ENCODE data around the gene C2orf49.

The C2orf49 gene

DNA sequence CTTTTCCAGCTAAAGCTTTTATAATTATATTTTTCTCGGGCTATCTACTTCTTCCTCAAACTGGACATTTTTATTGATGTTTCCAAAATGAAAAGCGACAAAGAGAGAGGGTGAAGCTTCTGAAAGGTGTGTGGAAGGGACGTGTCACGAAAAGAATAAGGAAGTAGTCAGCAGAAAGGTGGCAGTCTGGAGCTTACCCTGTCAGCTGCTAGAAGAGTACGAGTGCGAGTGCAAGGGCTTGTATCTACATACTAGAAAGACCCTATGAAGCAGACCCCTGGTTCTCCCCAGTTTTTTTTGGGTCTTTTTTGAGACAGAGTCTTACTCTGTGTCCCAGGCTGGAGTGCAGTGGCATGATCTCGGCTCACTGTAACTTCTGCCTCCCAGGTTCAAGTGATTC is 46.9 kb downstream of the C2orf49 start:
- no peak for DNase-seq

DNA sequence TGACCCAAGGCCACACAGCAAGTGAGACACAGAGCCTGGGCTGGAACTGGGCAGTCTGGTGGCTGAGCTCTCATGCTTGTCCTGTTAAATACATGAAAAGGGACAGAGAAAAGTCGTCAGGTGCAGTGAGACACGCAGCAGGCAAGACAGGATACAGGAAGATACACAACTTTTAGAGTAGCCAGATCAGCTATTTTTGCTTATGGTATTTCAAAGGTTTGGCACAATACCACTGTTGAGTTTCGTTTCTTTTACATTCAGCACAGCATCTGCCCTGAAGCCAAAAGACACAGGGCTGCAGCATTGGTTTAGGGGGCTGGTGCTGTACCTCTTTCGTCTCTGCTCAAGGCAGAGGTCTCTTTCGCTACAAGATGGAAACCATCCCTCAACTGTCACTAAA is 47.5 kb downstream of the C2orf49 start:
- no peak for DNase-seq

DNA sequence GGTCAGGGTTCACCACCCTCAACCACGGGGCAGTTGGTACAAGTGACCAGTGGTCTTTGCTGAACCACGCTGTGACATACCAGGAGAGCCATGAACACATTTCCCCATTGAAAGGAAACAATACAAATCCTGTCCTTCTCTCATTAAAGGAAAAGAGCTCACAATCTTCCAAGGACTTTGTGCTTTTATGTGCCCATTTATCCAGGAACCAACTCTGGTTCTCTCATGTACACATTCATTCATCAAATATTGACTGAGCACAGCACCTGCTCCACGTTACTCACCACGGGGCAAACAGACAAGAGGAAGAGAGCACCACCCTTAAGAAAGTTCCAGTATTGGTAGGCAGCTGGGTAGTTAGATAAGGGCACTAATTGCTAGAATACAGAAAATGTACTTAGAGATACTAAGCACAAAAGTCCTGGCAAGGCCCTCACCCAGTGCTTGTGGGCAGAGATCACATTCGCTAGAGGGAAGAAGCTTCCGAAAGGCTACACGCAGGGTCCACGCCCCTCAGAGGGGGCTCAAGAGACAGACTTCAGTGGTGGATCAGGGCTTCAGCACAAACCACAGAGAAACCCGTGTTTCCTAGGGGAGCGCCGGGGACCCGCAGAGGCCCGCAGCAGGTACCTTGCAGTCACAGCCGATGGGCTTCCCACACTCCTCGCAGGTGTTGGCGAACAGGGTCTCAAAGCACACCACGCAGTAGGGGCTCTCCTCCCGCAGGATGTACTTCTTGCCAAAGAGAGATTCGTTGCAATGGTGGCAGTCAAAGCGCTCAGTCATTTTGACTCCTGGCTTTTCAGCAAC is 48.6 kb downstream of the C2orf49 start:
- DNase-seq = no peak

DNA sequence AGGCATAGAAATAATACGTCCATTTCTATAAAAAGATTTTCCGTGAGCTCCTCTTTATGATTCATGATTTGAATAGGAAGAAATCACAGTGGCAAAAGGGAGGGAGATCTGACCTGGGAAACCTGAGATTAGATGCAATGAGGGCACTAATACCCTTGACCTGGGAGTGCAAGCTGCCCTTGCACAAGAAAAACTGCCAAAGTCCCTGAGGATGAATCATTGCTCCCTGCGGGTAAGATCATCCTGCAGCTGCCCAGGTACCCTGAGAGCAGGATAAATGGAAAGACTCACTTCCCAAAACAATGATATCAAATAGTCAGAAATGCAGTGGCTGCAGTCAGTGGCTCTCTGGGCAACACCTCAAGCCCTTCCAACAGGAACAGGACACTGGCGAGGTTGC is 49.9 kb downstream of the C2orf49 start:
- DNase-seq = no peak

DNA sequence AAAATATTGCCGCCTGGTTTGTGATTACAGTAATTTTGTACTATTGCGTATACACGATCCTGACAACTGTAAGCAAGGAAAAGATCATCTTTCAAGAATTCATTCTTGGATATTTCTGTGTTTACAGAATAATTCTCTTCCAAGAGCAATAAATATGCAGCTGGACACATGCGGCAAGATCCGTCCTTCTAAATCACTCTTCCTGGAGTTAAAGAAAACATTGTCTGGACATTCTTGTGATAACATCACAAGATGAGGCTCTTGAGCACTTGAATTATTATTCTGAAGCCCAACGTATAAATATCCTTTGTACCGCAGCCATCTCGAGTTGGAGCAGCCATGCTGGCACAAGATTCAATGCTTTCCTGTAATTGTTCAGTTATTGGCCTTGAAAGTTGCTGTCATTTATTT is 51.6 kb downstream of the C2orf49 start:
- DNase-seq = no peak

DNA sequence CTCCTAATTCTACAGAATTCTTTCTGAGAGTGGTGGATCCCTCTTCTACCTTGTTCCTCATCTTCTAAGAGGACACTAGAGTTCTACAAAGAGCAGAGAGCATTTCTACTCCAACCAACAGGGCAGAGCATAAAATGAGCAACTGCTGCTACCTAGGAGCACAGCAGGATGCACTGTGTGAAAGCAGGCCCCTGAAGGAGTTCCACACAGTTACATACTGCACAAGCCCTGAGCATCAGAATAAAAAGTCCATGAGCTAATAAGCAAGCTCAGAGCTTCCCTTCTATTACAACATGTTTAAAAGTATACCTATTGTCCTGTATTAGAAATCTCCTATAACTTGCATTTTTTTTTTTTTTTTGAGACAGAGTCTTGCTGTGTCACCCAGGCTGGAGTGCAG is 53.1 kb downstream of the C2orf49 start:
- no peak for DNase-seq

DNA sequence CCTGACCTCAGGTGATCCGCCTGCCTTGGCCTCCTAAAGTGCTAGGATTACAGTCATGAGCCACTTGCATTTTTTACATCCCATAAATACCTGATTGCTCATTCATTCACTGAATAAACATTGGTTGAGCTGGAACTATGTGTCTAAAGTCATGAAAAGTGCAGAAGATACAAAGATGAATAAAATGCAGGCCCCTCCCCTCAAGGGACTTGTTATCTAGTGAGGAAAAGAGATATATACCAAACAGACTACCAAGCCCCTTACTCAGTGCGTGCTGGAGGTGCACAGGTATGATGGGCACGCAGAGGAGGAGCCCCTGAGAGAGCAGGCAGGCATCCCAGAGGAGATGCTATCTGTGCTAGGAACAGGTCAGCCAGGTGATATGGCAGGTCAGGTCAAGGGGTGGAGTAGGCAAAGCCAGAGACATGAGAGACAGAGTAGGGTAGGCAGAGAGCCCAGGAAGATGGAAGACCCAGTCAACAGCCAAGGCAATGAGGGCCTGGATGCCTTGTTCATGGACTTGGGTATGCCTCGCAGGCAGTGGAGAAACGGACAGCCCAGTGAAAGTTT is 53.8 kb downstream of the C2orf49 start:
- DNase-seq = no peak

DNA sequence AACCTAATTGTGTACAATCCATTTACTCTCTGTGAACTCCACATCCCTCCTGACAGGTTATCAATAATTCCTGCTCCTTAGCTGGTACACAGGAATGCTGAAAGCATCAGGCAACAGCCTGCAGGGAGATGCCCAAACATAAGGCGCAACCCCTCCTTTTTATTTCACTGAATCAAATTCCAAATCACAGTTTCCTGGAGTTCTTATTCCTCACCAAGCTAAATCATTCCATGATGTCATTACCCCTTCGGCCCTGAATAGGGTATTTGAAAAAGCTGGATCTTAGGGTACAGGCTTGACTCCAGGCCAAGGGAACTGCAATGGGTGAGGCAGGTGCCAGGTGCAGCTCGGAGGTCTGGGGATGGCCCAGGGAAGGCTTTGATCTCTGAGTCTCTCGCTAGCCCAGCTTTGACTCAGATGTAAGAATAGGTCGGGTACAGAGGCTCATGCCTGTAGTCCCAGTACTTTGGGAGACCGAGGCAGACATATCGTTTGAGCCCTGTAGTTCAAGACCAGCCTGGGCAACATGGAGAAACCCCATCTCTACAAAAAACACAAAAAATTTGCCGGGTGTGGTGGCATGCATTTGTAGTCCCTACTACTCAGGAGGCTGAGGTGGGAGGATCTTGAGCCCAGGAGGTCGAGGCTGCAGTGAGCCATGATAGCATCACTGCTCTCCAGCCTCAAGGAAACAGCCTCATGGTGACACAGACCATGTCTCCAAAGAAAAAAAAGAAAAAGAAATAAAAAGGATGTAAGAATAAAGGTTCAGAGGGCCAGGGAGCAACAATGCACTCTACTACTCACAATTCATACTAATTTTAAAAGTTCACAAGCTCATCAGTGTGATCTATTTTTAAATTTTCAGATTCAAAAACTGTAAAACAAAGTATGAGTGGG is 54.7 kb downstream of the C2orf49 start:
- DNase-seq = no peak

DNA sequence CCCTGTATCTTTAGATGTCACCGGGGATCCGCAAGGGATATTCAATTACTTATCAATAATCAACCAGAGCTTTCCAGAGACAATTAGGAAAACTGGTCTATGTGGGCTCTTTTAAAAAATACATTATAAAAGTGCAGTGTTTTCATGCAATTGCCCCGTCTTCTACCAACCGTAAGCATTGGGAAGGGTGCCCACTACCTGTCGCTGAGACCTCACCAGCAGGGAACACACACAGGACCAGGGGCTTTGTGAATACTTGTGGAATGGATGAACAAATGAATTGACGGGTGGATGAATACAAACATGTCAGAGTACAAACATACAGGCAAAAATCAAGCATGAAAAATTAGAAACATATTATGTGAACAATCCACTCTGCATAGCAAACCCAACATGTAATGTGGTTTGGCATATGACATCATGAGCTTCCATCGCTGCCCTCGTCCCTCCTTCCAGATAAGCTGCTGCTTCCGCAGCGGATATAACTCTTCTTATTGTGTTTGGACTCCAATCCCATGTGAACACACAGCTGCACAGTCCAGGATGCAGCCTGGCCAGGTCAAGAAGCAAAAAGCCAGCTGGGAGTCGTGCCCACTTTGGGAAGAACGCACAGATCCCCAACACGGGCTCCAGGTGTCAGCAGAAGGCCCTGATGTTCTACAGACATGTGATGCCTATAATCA is 56.2 kb downstream of the C2orf49 start:
- no peak for DNase-seq

GRCh38 chr2:105394951-105395611 is 57.7 kb downstream of the C2orf49 start:
- DNase-seq = no peak

DNA sequence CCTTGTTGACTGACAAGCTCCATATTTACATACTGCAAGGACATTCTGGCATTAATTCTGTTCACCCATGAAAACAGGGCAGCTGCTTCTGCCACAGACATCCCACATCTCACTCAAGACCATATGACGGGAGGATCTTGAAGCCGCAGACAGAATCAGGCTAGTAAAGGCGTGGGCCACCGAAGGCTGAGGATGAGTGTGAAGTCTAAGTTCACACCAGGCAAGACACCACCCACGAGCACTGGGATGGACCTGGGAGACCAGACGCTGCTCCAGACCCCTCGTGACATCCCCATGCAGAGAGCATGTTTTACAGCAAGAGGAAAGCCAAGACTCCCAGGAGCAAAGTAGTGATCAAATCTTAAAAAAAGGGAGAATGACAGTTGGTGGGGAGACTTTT is 58.4 kb downstream of the C2orf49 start:
- no peak for DNase-seq

DNA sequence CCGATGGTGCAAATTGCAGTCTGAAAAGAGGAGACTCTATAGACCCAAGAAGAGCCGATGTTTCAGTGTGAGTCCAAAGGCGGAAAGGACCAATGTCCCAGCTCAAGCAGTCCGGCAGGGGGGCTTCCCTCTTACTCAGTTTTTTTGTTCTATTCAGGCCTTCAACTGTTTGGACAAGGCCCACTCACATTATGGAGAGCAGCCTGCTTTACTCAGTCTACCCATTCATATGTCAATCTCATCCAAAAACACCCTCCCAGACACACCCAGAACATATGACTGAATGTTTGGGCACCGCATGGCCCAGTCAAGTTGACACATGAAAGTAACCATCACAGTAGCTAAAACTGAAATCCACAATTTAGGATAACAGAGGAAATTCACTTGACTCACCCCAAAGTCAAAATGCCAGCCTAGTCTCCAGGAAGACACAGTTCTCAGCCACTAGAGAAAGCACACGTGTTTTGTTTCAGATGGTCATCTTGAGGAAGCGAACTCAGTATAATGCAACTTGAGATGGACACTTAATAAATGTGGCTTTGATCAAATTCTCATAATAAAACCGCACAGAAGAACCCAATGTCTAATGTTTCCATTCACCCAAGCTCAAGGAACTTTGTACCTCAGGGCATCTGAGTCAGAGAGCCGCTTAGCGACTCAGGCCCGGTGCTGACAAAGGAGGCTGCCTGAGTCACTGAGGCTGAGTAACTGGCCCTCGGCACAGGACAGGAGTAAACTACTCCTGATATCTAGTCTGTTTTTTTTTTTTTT is 59.1 kb downstream of the C2orf49 start:
- no peak for DNase-seq

DNA sequence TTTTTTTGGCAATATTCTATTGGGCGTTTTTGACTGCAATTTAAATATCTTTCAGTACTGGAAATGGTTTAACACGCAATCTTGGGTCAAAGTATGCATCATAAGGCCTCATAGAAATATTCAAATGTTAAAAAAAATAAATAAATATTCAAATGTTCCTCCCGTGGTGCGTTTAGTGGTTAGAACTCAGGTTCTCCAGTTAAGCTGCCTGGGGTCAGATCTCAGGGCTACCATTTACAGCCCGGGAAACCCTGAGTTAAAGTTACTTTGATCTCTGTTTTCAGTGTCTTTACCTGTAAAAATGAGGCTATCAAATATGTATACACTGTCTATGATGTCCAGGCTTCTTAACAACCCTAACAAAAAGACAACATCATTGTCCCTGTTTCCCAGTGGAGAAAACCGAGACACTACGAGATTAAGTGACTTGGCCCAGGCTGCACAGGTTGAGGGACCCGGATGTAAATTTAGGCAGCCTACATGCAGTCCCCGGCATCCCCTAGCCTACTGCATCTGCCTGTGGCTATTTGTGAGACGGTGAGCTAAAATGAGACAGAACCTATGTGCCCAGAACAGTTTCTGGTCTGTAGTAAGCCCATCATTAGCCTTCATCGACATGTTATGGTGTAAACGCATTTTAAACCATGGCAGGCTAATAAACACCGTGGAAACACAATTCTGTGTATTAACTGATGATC is 59.8 kb downstream of the C2orf49 start:
- no peak for DNase-seq

DNA sequence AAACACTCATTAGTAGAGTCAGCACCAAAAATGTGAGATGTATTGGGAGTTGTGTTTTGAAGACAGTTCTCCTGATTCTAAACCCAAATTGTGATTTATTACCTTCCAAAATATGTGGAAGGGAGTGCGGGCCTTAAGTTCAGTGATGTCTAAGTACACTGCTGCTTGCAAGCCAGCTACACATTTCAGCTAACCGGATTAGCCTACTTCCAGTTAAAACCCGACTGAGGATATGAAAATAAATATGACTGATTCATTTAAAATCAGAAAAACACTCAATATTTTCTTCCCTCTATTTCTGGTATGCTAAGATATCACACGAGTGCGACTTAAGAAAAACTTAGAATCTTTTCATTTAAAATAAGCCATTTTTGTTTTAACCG is 60.6 kb downstream of the C2orf49 start:
- DNase-seq = no peak

DNA sequence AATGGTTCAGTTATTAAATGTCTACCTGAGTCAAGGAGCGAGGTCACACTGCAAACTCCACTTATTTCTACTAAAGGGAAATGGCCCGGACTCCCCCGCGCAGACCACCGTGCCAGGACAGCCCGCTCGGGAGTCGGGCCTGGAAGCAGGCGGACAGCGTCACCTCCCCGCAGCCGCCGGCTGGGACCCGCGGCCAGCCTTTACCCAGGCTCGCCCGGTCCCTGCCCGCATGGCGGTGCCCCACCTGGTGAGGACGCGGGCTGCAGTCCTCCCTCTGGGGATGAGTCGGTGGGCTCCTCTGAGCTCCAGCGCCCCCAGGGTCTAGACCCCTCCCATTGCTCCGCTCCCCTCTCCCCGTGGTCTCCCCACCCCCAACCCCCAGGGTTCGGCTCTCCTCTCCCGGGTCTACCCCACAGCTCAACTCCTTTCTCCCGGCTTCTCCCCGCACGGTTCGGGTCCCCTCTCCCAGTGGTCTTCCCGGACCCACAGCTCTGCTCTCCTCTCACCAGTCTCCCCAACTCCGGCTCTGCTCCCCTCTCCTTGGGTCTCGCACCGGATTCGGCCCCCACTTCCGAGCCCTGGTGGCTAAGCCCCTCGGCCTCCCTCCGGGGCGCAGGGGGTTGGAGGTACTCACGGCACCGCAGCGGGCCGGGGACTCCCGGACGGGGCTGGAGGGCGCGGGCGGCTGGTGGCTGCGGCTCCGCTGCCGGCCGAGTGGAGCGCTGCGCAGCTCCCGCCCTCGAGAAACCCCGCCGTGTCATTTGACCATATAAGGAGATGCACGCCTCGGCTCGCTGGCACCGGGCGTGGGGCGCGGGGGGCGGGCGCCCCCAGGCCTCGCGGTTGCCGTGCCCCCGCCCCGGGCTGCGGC is 61.2 kb downstream of the C2orf49 start, which contains the start of gene FHL2:
Gene FHL2, minus strand, starts transcription at position 716 of the 871 bp plus-strand sequence. CDS start 12,535 bp downstream, outside the sequence.
- peak; percentile 12 for DNase-seq
